GM12873 (cell line): ENCODE data around the gene TEX35.

Experiments used
- TF ChIP-seq, protein P1 (sequence below): IDR thresholded peaks from 2 replicates; pipeline ENCODE4 v1.5.1; 2012; ENCODE audit warnings: low read depth, mild to moderate bottlenecking, moderate library complexity, low read length, control low read depth; ENCODE audit not compliant: insufficient read depth; ENCODE audit errors: missing control alignments

The TEX35 gene

DNA sequence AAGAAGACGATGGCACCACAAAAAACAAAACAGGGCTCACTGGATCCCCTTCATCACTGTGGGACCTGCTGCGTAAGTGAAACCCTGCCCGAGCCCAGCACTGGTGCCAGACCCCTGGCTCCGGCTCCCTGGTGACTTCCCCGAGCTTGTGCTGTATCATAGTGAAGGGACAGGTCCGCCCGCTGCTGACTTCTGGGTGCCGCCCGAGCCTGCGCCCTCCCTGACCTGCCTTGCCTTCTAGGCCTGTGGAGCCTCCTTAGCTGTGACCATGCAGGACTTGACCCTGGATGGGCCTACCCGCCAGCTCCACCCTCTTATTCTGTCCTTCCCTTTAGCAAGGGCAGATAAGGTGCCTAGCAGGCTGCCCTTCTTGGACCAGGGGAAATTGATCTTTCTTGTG lies 7.9 kb downstream of the TEX35 start:
- TF ChIP-seq, protein P1, sequence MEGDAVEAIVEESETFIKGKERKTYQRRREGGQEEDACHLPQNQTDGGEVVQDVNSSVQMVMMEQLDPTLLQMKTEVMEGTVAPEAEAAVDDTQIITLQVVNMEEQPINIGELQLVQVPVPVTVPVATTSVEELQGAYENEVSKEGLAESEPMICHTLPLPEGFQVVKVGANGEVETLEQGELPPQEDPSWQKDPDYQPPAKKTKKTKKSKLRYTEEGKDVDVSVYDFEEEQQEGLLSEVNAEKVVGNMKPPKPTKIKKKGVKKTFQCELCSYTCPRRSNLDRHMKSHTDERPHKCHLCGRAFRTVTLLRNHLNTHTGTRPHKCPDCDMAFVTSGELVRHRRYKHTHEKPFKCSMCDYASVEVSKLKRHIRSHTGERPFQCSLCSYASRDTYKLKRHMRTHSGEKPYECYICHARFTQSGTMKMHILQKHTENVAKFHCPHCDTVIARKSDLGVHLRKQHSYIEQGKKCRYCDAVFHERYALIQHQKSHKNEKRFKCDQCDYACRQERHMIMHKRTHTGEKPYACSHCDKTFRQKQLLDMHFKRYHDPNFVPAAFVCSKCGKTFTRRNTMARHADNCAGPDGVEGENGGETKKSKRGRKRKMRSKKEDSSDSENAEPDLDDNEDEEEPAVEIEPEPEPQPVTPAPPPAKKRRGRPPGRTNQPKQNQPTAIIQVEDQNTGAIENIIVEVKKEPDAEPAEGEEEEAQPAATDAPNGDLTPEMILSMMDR: no peak

DNA sequence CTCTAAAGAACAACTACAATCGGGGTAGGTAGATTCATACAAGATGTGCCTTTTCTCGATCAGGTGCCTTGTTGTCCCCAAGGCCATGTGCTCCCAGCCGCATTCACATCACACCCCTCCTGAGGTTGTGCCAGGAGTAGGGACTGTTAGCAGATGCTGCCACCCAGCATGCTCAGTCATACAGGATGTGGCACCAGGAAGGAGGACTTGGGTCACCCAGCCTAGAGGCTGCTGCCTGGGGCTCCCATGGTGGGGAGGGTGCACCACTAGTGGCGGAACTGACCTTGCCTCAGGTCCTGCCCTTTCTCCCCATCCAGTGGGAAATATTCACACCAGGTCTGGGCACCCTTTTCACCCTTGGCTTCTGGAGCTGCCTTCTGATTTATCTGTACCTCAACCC lies 8.3 kb downstream of the TEX35 start:
- TF ChIP-seq, protein P1: no peak

DNA sequence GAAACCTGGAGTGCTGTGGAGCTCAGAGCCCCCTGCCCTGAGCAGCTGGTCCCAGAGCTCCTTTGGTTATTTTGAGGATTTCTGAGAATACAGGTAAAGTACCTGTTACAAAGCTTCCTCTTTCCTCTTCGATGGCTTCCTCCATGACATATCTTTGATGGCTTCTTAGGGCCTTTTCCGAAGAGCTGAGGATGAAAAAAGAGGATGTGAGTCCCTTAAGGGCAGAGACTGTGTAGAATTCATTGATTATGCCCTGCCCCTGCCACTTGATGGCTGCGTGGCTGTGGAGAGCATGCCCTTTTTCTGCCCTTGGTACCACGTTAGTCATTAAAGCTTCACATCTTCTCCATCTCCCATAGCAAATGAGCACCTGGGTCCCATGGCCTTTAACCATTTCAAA lies 14.2 kb downstream of the TEX35 start:
- TF ChIP-seq, protein P1: no peak

DNA sequence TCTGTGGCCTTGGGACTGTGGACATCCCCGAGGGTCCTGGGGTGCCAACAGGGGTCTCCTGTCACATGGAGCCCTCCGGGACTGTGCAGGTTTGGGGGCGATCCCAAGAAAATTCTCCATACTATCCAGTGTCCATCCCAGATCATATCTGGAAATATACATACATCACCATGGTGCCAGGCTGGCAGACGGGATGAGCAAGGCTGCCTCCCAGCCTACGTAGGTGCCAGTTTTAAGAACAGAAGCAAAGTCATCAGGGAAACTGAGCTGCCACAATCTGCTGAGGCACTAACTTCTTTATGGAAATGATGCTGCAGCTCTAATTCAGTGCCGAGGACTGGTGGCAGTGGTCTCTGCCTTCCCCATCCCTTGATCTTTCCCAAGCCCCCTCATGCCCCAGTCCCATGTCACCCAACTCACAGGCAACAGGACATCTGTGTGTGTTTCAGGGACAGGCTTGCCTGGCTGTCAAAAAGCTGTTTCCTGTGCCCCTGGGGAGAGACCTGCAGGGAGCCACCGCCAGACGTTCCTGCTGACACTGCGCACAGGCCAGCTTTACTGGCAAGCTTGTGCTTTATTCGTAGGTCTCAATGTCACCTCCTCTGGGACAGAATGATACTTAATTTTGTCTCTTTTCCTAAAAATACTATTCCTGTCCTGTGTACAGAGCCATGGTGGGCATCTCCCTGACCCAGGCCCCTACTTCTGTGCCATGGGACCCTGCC lies 15.5 kb downstream of the TEX35 start:
- TF ChIP-seq, protein P1: no peak

DNA sequence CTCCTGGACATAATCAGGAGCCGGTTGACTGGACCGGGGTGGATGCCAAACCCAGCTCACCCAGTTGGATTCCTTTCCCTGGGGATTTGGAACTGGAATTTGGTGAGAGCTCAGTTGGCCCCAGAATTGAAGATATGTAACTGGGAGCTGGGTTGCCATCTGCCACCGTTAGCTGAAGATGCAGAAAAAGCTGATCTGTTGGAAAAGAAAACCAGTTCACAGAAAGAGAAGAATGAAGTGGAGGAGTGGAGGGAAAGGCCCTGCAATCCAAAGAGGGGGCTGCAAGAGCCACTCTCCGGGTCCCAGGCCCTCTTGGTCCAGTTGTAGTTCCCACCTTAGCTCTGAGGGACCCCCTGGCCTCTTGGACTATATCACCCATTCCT lies 16.0 kb downstream of the TEX35 start:
- TF ChIP-seq, protein P1: no peak

DNA sequence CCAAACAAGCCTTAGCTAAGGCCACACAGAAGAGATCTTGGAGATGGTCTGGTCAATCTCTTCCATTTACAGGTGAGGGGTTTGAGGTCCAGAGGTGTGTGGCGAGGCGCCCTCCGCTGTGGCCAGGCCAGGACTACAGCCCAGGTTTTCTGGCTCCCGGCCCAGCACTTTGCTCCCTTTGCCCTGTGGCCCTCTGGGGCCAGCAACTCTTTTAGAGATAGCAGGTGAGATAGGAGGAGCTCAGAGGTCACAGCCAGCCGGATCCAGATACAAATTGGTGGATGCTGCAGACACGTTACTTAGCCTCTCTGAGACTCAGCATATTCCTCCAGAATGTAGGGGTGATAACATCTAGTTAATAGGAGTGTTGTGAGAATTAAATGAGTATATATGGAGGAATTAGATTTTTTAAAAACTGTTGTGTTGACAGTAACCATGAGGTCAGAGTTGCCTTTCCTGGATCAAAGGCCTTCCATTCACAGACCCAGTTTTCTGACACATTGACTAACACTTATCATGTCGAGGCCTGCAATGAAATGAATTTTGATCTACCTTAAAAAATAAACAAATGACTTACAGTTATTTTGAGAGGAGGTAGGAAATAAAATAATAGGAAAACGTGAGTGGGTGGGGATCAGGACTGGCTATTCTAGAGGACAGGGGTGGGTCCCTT lies 16.6 kb downstream of the TEX35 start:
- TF ChIP-seq, protein P1: no peak

DNA sequence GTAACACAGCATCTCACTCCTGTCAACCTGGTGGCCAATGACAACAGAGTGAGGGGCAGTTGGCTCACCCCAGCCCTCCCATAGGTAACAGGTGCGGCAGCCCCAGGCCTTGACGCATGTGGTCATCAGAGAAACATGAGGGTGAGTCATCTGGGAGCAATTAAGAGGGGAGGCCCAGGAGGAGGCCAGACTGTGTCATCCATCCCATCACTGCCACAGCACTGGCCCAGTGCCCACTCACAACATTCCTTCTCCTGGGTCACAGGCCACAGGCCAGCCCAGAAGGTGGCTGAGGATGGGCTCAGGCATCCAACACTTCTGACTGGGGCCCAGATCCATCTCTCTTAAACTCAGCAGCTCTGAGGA lies 17.1 kb downstream of the TEX35 start:
- TF ChIP-seq, protein P1: no peak
